HL-60/S4 treated with retinoic acid at 250 ng/mL for 4 days and 3 days (cell line): ENCODE measurements around the gene DNAH11.

ENCODE experiments used
- in situ Hi-C: fragments of 300-500 bp; cut with MboI; formaldehyde crosslinking; loops from 2 replicates; pipeline ENCODE4 v1.7.0; 2022; ENCODE audit warnings: low sequenced_read_pairs

DNAH11 gene

DNA sequence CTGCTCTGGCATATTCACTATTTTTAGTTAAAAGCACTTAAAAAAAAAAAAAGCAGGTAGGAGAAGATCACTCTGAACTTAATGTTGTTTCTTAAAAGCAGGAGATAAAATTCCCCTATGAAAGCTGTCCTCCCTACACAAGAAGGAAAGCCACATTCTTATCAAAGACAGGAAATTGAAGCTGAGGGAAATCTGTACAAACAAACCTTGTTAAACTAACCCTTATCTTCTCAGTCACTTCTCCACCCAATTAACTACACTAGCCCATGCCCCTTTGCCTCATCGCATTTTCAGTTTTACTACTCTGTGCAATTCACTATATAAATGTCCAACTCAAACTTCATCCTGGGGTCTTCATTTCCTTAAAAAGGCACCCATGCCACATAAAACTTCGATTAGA lies 405.5 kb downstream of the DNAH11 start:
- in situ Hi-C loops = no loop called here

DNA sequence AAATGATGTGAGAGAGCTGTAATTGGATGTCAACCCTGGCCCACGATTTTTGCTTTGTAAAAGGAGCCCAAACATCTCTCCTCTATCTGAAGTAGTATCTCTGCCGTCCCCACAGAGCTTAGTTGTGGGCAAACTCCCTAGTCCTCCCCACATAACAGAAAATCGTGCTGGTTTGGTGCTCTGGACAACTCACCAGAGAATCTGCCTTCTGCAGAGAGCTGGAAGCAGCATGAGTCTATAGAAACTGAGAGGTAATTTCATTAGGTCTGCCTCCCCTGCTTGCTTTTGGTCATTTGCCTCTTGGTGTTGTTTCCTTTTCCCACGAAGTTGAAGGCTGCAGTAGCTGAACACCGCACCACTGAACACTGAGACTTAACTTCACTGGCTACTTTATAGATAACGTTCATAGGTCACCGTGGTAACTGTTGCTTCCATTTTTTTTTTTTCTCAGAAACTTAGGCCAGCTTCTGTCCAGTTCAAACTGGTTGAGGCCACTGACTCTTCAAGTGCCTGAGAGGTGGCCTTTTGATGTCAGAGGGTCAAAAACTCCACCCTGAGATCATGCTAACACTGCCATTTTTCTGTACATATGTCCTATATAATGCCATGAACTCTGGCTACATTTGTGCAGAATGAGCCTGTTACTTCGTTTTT lies 406.2 kb downstream of the DNAH11 start:
- in situ Hi-C loops = no loop called here
